Muscle of back (tissue), 11 donors: ENCODE measurements around the gene KCTD15. TPM values are rescaled to one million over a fixed set of nuclear protein-coding genes. Genes with fewer than 3 reads are reported as not detected.

Experiments used
- DNase-seq, 3 donors: peaks; one replicate each; pipeline versions ENCODE4 v3.0.0 to v3.0.0-alpha.2; 2013
- polyA plus RNA-seq, 10 donors: library from polyadenylated mRNA; unstranded; fragments of 120-200 nt; gene quantifications; one replicate each; pipeline ENCODE4 v1.2.1, GENCODE V29; 2013; ENCODE audit not compliant: insufficient read length in 10 of 10

Gene KCTD15
- polyA plus RNA-seq, 10 donors = 21.1 to 45.6 (median 32.6) TPM

DNA sequence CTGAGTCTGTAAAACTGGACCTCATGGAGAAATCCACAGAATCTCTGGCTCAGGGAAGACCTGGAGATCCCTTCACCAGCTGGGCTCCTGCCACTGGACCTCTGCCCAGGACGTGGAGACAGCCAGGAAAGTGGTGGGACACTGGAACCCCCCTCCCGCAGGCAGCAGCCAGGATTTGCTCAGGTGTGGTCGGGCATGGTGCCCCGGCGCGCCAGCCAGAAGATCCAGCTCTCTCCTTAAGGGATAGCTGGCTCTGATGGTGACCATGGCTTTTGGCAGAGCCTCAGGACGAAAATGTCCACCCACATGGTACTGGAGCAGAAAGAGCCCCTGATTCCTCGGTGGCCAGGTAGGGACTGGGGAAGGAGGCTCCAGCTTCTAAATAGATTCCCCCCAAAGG lies 26.6 kb upstream of the KCTD15 start:
- DNase-seq = no peak

GRCh38 chr19:33771384-33772101 lies 25.1 kb upstream of the KCTD15 start:
- DNase-seq = peak; percentile 47 to 82 (median 74)

DNA sequence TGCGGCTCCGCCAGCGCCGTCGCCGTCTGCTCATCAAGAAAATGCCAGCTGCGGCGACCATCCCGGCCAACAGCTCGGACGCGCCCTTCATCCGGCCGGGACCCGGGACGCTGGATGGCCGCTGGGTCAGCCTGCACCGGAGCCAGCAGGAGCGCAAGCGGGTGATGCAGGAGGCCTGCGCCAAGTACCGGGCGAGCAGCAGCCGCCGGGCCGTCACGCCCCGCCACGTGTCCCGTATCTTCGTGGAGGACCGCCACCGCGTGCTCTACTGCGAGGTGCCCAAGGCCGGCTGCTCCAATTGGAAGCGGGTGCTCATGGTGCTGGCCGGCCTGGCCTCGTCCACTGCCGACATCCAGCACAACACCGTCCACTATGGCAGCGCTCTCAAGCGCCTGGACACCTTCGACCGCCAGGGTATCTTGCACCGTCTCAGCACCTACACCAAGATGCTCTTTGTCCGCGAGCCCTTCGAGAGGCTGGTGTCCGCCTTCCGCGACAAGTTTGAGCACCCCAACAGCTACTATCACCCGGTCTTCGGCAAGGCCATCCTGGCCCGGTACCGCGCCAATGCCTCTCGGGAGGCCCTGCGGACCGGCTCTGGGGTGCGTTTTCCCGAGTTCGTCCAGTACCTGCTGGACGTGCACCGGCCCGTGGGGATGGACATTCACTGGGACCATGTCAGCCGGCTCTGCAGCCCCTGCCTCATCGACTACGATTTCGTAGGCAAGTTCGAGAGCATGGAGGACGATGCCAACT lies 24.4 kb upstream of the KCTD15 start:
- no peak for DNase-seq

DNA sequence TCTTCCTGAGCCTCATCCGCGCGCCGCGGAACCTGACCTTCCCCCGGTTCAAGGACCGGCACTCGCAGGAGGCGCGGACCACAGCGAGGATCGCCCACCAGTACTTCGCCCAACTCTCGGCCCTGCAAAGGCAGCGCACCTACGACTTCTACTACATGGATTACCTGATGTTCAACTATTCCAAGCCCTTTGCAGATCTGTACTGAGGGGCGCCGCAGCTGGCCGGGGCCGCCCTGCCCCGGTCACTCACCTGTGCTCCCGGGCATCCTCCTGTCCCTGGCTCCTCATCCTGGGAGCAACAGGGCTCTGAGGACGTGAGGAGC lies 23.9 kb upstream of the KCTD15 start:
- no peak for DNase-seq

- no peak for DNase-seq
These were observed 22.7 kb upstream of the KCTD15 start for GRCh38 chr19:33773704-33774624.

GRCh38 chr19:33774751-33775150 lies 21.9 kb upstream of the KCTD15 start:
- DNase-seq = no peak

DNA sequence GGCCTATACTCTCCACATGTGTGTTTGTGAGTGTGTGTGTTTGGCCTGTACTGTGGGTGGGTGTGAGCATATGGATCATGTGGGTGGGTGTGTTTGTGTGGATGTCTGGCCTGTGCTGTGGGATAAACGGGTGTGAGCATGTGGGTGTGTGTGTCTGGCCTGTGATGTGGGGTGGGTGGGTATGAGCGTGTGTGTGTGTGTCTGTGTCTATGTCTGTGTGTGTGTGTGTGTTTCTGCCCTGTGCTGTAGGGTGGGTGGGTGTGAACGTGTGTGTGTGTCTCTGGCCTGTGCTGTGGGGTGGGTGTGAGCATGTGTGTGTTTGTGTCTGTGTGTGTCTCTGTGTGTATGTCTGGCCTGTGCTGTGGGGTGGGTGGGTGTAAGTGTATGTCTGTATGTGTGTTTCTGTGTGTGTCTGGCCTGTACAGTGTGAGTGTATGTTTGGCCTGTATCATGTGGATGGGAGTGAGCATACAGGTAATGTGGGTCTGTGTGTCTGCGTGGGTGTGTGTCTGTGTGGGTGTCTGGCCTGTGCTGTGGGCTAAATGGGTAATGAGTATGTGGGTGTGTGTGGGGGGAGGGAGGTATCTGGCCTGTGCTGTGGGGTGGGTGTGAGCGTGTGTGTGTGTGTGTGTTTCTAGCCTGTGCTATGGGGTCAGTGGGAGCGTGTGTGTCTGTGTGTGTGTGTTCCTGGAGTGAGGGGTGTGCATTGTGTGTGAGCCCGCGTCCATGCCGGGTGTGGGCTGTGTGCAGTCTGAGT lies 20.8 kb upstream of the KCTD15 start:
- DNase-seq = no peak

GRCh38 chr19:33777351-33777750 lies 19.3 kb upstream of the KCTD15 start:
- DNase-seq = no peak

DNA sequence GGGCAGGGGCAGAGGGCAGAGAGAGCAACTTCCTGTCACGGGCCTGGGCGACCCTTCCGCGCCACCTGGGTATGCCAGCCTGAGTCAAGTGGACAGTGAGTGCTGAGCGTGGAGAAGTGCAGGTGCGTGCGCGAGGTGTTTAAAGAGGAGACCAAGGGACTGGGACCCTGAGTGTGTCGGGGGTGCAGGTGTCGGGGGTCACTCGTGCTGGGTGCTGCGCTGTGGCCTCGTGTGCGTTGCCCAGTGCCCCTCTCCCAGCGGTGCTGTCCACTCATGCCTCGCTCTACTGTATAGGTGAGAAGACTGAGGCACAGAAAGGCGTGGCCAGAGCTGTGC lies 18.9 kb upstream of the KCTD15 start:
- no peak for DNase-seq

DNA sequence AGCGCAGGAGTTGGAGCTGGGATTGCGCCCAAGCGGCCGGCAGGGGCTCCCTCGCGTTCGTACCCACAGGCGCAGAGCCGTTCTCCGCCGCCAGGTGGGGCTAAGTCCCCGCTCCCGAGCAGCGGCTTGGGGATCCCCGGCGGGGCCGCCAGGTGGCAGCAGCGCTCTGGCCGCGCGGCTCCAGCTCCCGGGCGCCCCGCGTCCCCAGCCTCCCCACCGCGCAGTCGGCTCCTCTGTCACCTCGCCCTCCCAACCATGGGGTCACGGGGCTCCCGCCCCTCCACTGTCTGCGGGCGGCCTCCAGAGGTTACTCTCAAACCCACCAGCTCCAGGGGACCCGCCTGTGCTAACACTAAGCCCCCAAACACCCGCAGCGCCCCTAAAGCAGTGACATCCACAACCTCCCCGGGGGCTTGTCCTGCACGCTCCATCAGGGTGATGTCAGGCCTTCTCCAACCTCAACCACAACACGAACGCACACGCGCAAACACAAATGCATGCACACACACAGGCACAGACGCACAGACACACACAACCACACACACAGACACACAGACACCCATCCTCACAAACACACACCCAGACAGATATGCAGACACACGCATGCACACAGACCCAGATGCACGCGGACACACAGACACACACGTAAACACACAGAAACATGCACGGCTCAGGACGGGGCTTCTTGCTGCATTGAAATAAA lies 18.4 kb upstream of the KCTD15 start:
- peak; percentile 63 to 86 (median 86) for DNase-seq

DNA sequence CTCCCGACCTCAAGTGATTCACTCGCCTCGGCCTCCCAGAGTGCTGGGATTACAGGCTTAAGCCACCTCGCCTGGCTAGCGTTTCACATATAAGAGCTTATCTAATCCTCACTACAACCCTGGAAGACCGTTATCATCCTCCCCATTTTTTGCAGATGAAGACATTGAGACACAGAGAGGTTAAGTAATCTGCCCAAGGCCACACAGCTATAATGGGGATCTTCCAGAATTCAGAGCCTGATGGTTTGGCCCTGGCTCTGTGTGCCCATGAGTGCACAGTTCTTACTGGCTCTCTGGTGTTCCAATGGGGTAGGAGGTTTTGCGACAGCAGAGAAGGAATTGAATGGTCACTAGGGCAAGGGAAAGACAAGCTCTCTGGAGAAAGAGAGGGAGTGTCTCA lies 16.8 kb upstream of the KCTD15 start:
- DNase-seq = no peak

DNA sequence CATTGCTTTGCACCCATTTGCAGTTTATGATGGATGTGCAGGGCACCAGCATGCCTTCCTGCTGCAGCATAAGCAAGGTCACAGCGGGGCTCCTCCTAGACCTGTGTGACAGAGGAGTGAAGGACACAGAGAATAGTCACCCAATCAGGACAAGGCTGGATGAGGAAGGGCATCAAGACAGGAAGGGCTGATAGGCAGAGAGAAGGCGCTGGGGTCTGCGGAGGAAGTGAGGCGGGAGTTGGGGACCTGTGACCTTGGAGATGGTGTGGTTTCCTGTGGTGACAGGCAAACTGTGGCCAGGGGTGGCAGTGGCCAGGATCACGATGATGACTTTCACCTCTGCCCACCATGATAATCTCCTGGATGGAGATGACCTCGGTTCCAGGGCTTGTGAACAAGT lies 16.4 kb upstream of the KCTD15 start:
- DNase-seq = no peak

GRCh38 chr19:33780746-33781145 lies 15.9 kb upstream of the KCTD15 start:
- DNase-seq = no peak

DNA sequence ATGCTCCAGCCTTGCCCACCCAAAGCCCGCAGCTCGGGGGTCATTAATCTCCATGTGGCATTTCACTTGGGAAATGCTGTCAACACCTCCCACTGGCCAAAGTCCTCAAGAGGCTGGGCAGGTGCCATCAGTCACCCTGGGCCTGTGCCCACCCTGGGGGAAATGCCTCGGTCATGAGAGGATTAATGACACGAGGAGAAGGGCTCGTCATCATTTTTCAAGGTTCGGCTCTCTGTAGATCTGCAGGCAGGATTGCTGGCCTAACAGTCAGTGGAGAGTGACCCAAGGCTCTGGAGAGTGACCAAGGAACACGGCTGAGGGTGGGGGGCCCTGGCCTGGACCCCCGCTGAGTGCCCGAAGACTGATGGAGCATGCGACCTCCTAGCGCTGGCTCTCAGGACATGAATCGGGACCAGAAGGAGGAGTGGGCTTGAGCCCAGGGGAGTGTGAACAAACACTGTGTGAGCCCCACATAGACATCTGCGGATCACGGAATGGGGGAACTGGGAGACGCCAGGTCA lies 15.2 kb upstream of the KCTD15 start:
- no peak for DNase-seq

GRCh38 chr19:33781996-33782395 lies 14.7 kb upstream of the KCTD15 start:
- DNase-seq = peak in 1 of 3 donors; percentile 9

DNA sequence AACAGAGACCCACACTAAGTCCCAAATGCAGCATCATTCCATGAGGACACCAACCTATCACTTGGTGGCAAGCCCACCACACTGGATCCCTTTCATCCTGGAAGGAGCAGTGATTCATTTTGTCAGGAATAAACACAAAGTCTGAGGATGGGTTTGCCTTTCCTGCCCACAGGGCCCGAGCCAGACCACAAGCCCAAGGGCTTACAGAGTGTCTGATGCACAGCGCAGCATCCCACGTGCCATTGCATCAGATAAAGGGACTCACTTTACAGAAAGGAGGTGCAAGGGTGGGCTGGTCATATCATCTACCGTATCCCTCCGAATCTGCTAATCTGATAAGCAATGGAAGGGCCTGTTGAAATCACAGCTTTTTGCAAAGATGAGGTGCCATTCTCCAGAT lies 12.2 kb upstream of the KCTD15 start:
- DNase-seq = no peak

DNA sequence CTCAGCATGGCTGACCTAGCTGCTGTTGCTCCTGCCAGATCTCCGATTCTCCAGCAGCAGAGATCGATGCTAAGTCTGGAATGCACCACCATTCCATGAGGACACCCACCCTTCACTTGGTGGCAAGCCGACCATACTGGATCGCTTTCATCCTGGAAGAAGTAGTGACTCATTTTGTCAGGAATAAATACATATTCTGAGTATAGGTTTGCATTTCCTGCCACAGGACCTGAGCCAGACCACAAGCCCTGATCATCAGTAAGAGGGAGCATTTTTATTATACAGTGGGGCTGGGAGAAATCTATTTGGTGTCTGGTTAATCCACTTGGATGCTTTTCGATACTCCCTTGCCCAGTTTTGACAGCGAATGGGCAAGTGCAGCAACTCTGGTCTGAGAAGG lies 10.9 kb upstream of the KCTD15 start:
- peak in 1 of 3 donors; percentile 43 for DNase-seq

DNA sequence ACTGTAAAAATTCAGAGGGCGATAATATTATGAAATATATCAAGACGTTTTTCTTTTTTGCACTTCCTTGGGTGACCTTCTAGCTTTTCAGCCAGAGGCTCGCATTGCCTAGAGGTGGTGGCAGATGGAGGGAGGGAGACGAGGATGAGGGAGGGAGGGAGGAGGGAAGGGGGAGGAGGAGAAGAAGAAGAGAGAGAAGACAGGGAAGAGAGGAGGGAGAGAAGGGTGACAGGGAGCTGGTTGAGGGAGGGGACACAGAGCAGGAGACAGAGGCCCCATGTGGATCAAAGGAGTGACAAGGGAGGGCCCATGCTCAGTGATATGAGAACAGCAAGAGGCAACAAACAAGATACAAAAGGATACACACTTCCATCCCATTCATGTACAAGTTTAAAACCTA lies 8.0 kb upstream of the KCTD15 start:
- no peak for DNase-seq

GRCh38 chr19:33789344-33789743 lies 7.3 kb upstream of the KCTD15 start:
- DNase-seq = no peak

DNA sequence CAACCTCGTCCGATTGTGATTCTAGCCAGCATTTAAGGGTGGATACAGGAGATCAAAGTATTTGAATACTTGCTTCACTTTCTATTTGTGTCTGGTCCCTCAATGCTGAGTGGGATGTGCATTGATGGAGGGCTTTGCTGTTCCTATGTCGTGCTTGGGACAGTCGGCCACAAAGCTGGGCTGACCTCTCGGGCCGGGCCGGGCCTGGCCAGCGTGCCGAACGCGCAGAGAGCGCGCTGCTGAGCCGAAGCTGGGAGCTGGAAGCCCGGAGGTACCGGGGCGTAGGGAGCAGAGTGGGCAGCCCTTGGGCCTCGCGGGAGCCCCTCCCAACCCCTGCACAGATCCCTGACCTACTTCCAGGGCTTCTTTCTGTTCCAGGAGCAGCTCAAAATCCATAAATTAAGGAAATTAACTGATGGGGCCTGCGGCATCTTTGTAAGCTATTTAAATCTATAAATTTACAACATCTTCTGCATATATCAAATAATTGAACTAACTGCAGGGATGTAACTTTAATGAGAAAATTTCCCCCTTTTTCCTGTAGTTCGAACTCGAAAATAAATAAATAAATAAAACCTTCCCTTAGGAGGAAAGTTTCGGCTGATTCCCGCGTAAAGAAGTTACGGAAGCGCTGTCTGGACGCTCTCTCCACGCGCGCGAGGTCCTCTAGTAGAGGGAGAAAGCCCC lies 1.8 kb upstream of the KCTD15 start:
- peak; percentile 14 to 64 (median 30) for DNase-seq
